NK-92 (cell line): Measurements from ENCODE around the gene TASL.
"Not testable (repeated sequence)": the region's sequence is repeated elsewhere in the genome, so short reads cannot be mapped to it uniquely, and the experiment has no call there.

Experiments used
- DNase-seq: peaks from one replicate; lab custom pipeline; 2025; ENCODE audit not compliant: unreplicated experiment; lab: John Stamatoyannopoulos, UW

Gene TASL

GRCh38 chrX:30580641-30581040 lies 3.1 kb upstream of the TASL start:
- no peak for DNase-seq

GRCh38 chrX:30576881-30577280 lies 685 bp downstream of the TASL start:
- no peak for DNase-seq

- DNase-seq = no peak
These were observed 4.4 kb downstream of the TASL start for GRCh38 chrX:30573125-30573524.

GRCh38 chrX:30572678-30573077 lies 4.9 kb downstream of the TASL start:
- DNase-seq = no peak

- no peak for DNase-seq
These were observed 5.6 kb downstream of the TASL start for GRCh38 chrX:30572004-30572403.

GRCh38 chrX:30570505-30570904 lies 7.1 kb downstream of the TASL start:
- no peak for DNase-seq

- no peak for DNase-seq
These were observed 9.4 kb downstream of the TASL start for GRCh38 chrX:30568136-30568535.

GRCh38 chrX:30563070-30563469 lies 14.5 kb downstream of the TASL start:
- DNase-seq = not testable (repeated sequence)

- no peak for DNase-seq
These were observed 16.4 kb downstream of the TASL start for GRCh38 chrX:30561191-30561590.

GRCh38 chrX:30538271-30538670 lies 39.3 kb downstream of the TASL start:
- no peak for DNase-seq

- DNase-seq = no peak
These were observed 43.7 kb downstream of the TASL start for GRCh38 chrX:30533835-30534234.

- no peak for DNase-seq
These were observed 44.3 kb downstream of the TASL start for GRCh38 chrX:30533266-30533665.

- no peak for DNase-seq
These were observed 47.0 kb downstream of the TASL start for GRCh38 chrX:30530606-30531005.

- no peak for DNase-seq
These were observed 51.8 kb downstream of the TASL start for GRCh38 chrX:30525732-30526131.

GRCh38 chrX:30521440-30522182 lies 56.0 kb downstream of the TASL start:
- DNase-seq = no peak

GRCh38 chrX:30513284-30513683 lies 64.3 kb downstream of the TASL start:
- no peak for DNase-seq
